Kidney (tissue), 14 donors: ENCODE data around the gene CTNND2. TPM values are rescaled to one million over a fixed set of nuclear protein-coding genes. Genes with fewer than 3 reads are reported as not detected.

Experiments used
- DNase-seq, 5 donors: peaks; one replicate each; pipeline ENCODE4 v3.0.0-alpha.2; 2013 to 2020
- FAIRE-seq: peaks from 2 replicates; lab custom pipeline; 2012; peaks lifted over from hg19 to GRCh38; lab: Jason Lieb, UNC
- H3K27ac ChIP-seq, 2 donors: one replicate each; pipeline ENCODE4 v1.7.0; 2013; ENCODE audit warnings: low read depth in 2 of 2, low read length in 2 of 2, inconsistent platforms in 1 of 2
- H3K27me3 ChIP-seq: one replicate; pipeline ENCODE4 v1.7.1; 2013; ENCODE audit warnings: low read length, inconsistent platforms; ENCODE audit not compliant: control insufficient read depth, insufficient read depth
- H3K36me3 ChIP-seq, 3 donors: one replicate each; pipeline versions ENCODE4 v1.7.0 to v1.7.1; 2013; ENCODE audit warnings: low read length in 3 of 3, control low read depth in 1 of 3, inconsistent platforms in 1 of 3; ENCODE audit not compliant: insufficient read depth in 3 of 3, control insufficient read depth in 2 of 3
- H3K4me1 ChIP-seq, 3 donors: one replicate each; pipeline versions ENCODE4 v1.7.0 to v1.7.1; 2013; ENCODE audit warnings: low read length in 3 of 3, inconsistent platforms in 1 of 3, low read depth in 1 of 3; ENCODE audit not compliant: control insufficient read depth in 2 of 3, insufficient read depth in 2 of 3
- H3K4me3 ChIP-seq, 3 donors: one replicate each; pipeline versions ENCODE4 v1.7.0 to v1.8.1; 2013; ENCODE audit warnings: low read length in 3 of 3, control low read depth in 1 of 3, inconsistent platforms in 1 of 3
- H3K9ac ChIP-seq, 3 donors: one replicate each; pipeline versions ENCODE4 v1.7.0 to v1.7.1; 2013; ENCODE audit warnings: low read length in 3 of 3, control low read depth in 1 of 3, inconsistent platforms in 1 of 3
- H3K9me3 ChIP-seq, 3 donors: one replicate each; pipeline versions ENCODE4 v1.7.0 to v1.7.1; 2013; ENCODE audit warnings: low read length in 3 of 3, control low read depth in 1 of 3, inconsistent platforms in 1 of 3; ENCODE audit not compliant: control insufficient read depth in 2 of 3, insufficient read depth in 1 of 3
- intact Hi-C: fragments of 100-400 bp; cut with DNase I; formaldehyde crosslinking; loops from one replicate; pipeline ENCODE4 v1.11.1; 2022
- polyA plus RNA-seq: library from polyadenylated mRNA; stranded (reverse); fragments of 350-450 nt; fragmentation: Illumina TruSeq; extraction: RNeasy Lipid Tissue Mini Kit (QIAGEN cat#74804); gene quantifications from one replicate; pipeline ENCODE4 v1.2.3, GENCODE V29; 2014; ENCODE audit warnings: low read depth, low replicate concordance; ENCODE audit not compliant: insufficient read depth
- total RNA-seq: library from RNA; stranded (reverse); fragmentation: NEBNext Ultra II Directional; extraction: Animal tissue kit (Norgen Biotek cat#: 25700); gene quantifications from one replicate; pipeline ENCODE4 v1.2.1, GENCODE V29; 2021
- TF ChIP-seq, protein P1 (sequence below): IDR thresholded peaks from 3 replicates; pipeline ENCODE4 v1.5.1; 2012; ENCODE audit warnings: mild to moderate bottlenecking, moderate library complexity, borderline replicate concordance; ENCODE audit not compliant: insufficient read depth; ENCODE audit errors: extremely low read depth
- donor health status: control.
- donor health status: control.
- donor health status: control.
- donor health status: control.
- donor health status: control.
- donor health status: DM: yes; HTN: yes; CAD: no.
- donor health status: Normal renal cell carcinoma (clear cell type).

CTNND2 gene
- total and polyA plus RNA-seq, 2 donors from 2014 or later, result 0.15 to 0.79 TPM

DNA sequence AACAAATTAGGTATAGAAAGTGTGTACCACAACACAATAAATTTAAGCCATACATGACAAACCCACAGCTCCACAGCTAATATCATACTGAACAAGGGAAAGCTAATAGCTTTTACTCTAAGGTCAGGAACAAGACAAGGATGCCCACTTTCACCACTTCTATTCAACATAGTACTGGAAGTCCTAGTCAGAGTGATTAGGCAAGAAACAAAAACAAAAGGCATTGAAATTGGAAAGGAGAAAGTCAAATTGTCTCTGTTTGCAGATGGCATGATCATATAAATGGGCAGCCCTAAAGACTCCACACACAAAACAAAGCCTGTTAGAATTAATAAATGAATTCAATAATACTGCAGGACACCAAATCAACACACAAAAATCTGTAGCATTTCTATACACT lies 548.8 kb downstream of the CTNND2 start:
- intact Hi-C loops, result no loop called here
- Histone ChIP-seq H3K27me3 (no peaks in the 10 kb centered on the region), H3K36me3 (no peaks in the 10 kb centered on the region), H3K4me3 (no peak overlapping the region), H3K27ac (no peak overlapping the region), H3K4me1 (no peaks in the 10 kb centered on the region), H3K9me3 (no peaks in the 10 kb centered on the region), H3K9ac (no peak overlapping the region)
- TF ChIP-seq, protein P1, sequence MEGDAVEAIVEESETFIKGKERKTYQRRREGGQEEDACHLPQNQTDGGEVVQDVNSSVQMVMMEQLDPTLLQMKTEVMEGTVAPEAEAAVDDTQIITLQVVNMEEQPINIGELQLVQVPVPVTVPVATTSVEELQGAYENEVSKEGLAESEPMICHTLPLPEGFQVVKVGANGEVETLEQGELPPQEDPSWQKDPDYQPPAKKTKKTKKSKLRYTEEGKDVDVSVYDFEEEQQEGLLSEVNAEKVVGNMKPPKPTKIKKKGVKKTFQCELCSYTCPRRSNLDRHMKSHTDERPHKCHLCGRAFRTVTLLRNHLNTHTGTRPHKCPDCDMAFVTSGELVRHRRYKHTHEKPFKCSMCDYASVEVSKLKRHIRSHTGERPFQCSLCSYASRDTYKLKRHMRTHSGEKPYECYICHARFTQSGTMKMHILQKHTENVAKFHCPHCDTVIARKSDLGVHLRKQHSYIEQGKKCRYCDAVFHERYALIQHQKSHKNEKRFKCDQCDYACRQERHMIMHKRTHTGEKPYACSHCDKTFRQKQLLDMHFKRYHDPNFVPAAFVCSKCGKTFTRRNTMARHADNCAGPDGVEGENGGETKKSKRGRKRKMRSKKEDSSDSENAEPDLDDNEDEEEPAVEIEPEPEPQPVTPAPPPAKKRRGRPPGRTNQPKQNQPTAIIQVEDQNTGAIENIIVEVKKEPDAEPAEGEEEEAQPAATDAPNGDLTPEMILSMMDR, result no peak
- FAIRE-seq (no peak), DNase-seq (no peak)

DNA sequence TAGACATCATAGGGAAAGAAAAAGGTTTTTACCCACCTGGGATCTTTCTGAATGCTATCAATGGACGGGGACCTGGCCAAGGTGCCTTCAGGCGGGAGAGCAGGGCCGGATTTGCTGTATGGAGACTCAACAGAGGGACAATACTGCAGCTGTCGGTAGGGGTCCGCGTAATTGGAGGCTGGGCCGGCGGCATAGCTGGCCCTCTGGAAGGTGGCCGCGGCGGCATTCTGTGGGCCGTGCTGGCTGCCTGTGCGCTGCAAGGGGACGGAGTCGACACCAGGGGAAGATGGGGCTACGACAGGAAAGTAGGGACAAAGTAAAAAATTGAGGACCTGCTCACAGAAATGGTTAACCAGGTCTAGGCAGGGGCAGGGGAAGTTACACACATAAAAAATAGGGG lies 557.9 kb downstream of the CTNND2 start:
- intact Hi-C loops, result no loop called here
- DNase-seq (no peak), FAIRE-seq (no peak)
- H3K4me3 ChIP-seq, result no peak overlapping the region
- no peaks in the 10 kb centered on the region for H3K36me3 ChIP-seq
- no peak overlapping the region for H3K9ac ChIP-seq
- H3K4me1 ChIP-seq, result no peaks in the 10 kb centered on the region
- no peaks in the 10 kb centered on the region for H3K9me3 ChIP-seq
- H3K27ac ChIP-seq, result no peak overlapping the region
- TF ChIP-seq, protein P1, result no peak
- H3K27me3 ChIP-seq, result no peaks in the 10 kb centered on the region

DNA sequence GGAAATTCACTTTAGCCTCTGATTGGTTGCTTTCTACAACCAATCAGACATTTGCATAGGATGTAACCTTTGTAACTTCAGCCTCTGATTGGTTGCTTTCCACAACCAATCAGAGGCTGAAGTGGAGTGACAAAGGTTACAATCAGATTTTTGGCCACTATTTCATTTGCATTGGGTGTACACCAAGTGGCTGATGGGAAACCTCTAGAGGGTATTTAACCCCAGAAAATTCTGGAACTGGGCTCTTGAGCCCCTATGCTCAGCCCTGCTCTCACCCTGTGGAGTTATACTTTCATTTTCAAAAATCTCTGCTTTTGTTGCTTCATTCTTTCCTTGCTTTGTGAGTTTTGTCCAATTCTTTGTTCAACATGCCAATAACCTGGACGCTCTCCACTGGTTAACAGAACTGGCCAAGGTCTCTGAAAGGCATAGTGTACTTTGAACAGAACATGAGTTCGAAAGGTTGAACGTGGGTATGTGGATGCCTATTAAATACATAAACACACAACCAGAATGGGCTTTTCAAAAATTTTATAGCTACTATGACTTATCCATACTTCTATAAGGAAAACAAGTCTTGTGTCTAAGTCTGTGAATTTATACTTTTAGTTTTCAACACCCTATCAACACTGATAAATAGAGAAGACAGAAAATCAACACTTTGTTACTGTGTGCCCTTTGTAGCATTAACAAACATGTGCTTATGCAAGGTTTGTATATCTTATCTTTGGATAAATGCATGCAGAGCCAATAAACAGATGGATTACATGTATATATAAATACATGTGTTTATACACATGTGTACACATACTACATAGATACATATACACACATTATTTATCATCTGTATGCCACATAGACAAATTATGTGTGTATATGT lies 568.1 kb downstream of the CTNND2 start:
- Histone ChIP-seq H3K4me1 (peaks cover 0 to under 1% (median 0%) of the 10 kb centered on the region in 3 donors), H3K9ac (no peak overlapping the region), H3K36me3 (no peaks in the 10 kb centered on the region), H3K4me3 (no peak overlapping the region), H3K27me3 (no peaks in the 10 kb centered on the region), H3K27ac (peak overlapping the region in 1 of 2 donors; percentile 28), H3K9me3 (no peaks in the 10 kb centered on the region)
- no peak for DNase-seq
- TF ChIP-seq, protein P1, result no peak
- FAIRE-seq, result no peak
- intact Hi-C loops, result no loop called here
